H1 (cell line): Measurements from ENCODE around the gene PTPRD. TPM values are rescaled to one million over a fixed set of nuclear protein-coding genes. Genes with fewer than 3 reads are reported as not detected.

Experiments
- CTCF ChIA-PET: fragments of 300-600 bp; sonication (Branson Sonifier 250); formaldehyde crosslinking; loops from one replicate; lab custom pipeline; 2021; ENCODE audit not compliant: partially characterized antibody; lab: Charles Lee
- POLR2A ChIA-PET: fragments of 300-600 bp; sonication (Branson Sonifier 250); formaldehyde crosslinking; loops from one replicate; lab custom pipeline; 2021; ENCODE audit warnings: inconsistent platforms; ENCODE audit not compliant: partially characterized antibody; lab: Charles Lee
- DNase-seq, 2 experiments: peaks; one replicate each; pipeline versions ENCODE4 v3.0.0 to v3.0.0-alpha.2; 2010 to 2022; ENCODE audit warnings: low spot score in 2 of 2, low read depth in 1 of 2, mixed read lengths in 1 of 2
- FAIRE-seq: peaks from 2 replicates; lab custom pipeline; 2011; peaks lifted over from hg19 to GRCh38; lab: Jason Lieb, UNC
- H2AFZ ChIP-seq: 2 replicates; pipeline ENCODE4 v1.8.1; 2012; ENCODE audit warnings: low read length, inconsistent platforms
- H2AK5ac ChIP-seq: 2 replicates; pipeline ENCODE4 v1.6.1; 2013; ENCODE audit warnings: low read depth, low read length
- H2BK120ac ChIP-seq: replicated peaks from 2 replicates; pipeline ENCODE3; 2013; ENCODE audit warnings: low read depth, low read length, inconsistent platforms
- H2BK12ac ChIP-seq: 2 replicates; pipeline ENCODE4 v1.6.1; 2013; ENCODE audit warnings: low read depth, low read length
- H2BK15ac ChIP-seq: 2 replicates; pipeline ENCODE4 v1.6.1; 2013; ENCODE audit warnings: low read length
- H2BK20ac ChIP-seq: 2 replicates; pipeline ENCODE4 v1.6.1; 2013; ENCODE audit warnings: low read length
- H2BK5ac ChIP-seq: 2 replicates; pipeline ENCODE4 v1.6.1; 2013; ENCODE audit warnings: low read depth, low read length
- H3K14ac ChIP-seq: 2 replicates; pipeline ENCODE4 v1.6.1; 2013; ENCODE audit warnings: inconsistent platforms; ENCODE audit not compliant: insufficient read length
- H3K18ac ChIP-seq: 2 replicates; pipeline ENCODE4 v1.6.1; 2013; ENCODE audit warnings: low read length; ENCODE audit errors: extremely low read depth
- H3K23ac ChIP-seq: 2 replicates; pipeline ENCODE4 v1.6.1; 2013; ENCODE audit warnings: inconsistent platforms; ENCODE audit not compliant: insufficient read length
- H3K23me2 ChIP-seq: 2 replicates; pipeline ENCODE4 v1.6.1; 2013; ENCODE audit warnings: low read depth, low read length
- H3K27ac ChIP-seq: 2 replicates; pipeline ENCODE4 v1.6.1; 2011; ENCODE audit warnings: low read depth, low read length, inconsistent platforms
- H3K27me3 ChIP-seq, 4 experiments: replicated peaks in 1 of 4; 1 replicate in 1 of 4; 2 replicates in 3 of 4; pipeline versions ENCODE4 v1.6.1 to v1.8.1; 2011 to 2013; ENCODE audit warnings: low read length in 3 of 4, mild to moderate bottlenecking in 3 of 4, inconsistent platforms in 2 of 4, mixed read lengths in 2 of 4, moderate library complexity in 1 of 4; ENCODE audit not compliant: control insufficient read depth in 3 of 4, insufficient read depth in 3 of 4; ENCODE audit errors: extremely low read depth in 1 of 4
- H3K36me3 ChIP-seq, 4 experiments: 2 replicates each; pipeline versions ENCODE4 v1.6.1 to v1.8.1; 2011 to 2013; ENCODE audit warnings: mild to moderate bottlenecking in 4 of 4, low read length in 3 of 4, moderate library complexity in 2 of 4, control low read depth in 1 of 4, inconsistent platforms in 1 of 4; ENCODE audit not compliant: insufficient read depth in 4 of 4, control insufficient read depth in 2 of 4
- H3K4ac ChIP-seq: replicated peaks from 2 replicates; pipeline ENCODE3; 2013; ENCODE audit warnings: low read length, low read depth, mixed read lengths, inconsistent platforms; ENCODE audit not compliant: insufficient read length
- H3K4me1 ChIP-seq, 4 experiments: replicated peaks in 1 of 4; 1 replicate in 1 of 4; 2 replicates in 3 of 4; pipeline versions ENCODE4 v1.6.1 to v1.8.1; 2011 to 2013; ENCODE audit warnings: low read length in 3 of 4, inconsistent platforms in 2 of 4, mixed read lengths in 1 of 4; ENCODE audit not compliant: insufficient read depth in 4 of 4, control insufficient read depth in 3 of 4
- H3K4me2 ChIP-seq, 2 experiments: 2 replicates each; pipeline versions ENCODE4 v1.6.1 to v1.8.1; 2011 to 2013; ENCODE audit warnings: low read depth in 2 of 2, low read length in 2 of 2, control low read depth in 1 of 2, inconsistent platforms in 1 of 2, mild to moderate bottlenecking in 1 of 2; ENCODE audit not compliant: insufficient read depth in 1 of 2
- H3K4me3 ChIP-seq, 4 experiments: fragments of 200-600, 300-600 bp in 1 of 4; sonication (generic), shearing (Covaris generic), sonication (Bioruptor Twin) in 1 of 4; 2 replicates each; pipeline versions ENCODE4 v1.5.1 to v1.8.1; 2011 to 2016; ENCODE audit warnings: low read length in 4 of 4, low read depth in 3 of 4, control low read depth in 2 of 4, inconsistent platforms in 2 of 4, mild to moderate bottlenecking in 2 of 4, mixed read lengths in 1 of 4, moderate library complexity in 1 of 4; ENCODE audit not compliant: insufficient read depth in 2 of 4; ENCODE audit errors: extremely low read depth in 1 of 4
- H3K56ac ChIP-seq: replicated peaks from 2 replicates; pipeline ENCODE3; 2013; ENCODE audit warnings: low read depth, mild to moderate bottlenecking, mixed read lengths, low read length, inconsistent platforms; ENCODE audit not compliant: insufficient read length
- H3K79me1 ChIP-seq: 2 replicates; pipeline ENCODE4 v1.6.1; 2013; ENCODE audit warnings: low read depth, low read length, control low read depth
- H3K79me2 ChIP-seq, 2 experiments: 2 replicates each; pipeline versions ENCODE4 v1.6.1 to v1.8.1; 2012 to 2013; ENCODE audit warnings: low read length in 2 of 2, mild to moderate bottlenecking in 2 of 2, inconsistent platforms in 1 of 2; ENCODE audit not compliant: insufficient read depth in 2 of 2, control insufficient read depth in 1 of 2
- H3K9ac ChIP-seq, 4 experiments: replicated peaks in 1 of 4; 1 replicate in 1 of 4; 2 replicates in 3 of 4; pipeline versions ENCODE4 v1.6.1 to v1.8.1; 2011 to 2013; ENCODE audit warnings: low read depth in 3 of 4, low read length in 3 of 4, control low read depth in 2 of 4, mild to moderate bottlenecking in 2 of 4, moderate library complexity in 2 of 4, inconsistent platforms in 1 of 4; ENCODE audit errors: extremely low read depth in 1 of 4
- H3K9me3 ChIP-seq, 2 experiments: 2 replicates each; pipeline versions ENCODE4 v1.6.1 to v1.8.1; 2012 to 2013; ENCODE audit warnings: mild to moderate bottlenecking in 2 of 2, moderate library complexity in 2 of 2, control low read depth in 1 of 2, inconsistent platforms in 1 of 2, low read depth in 1 of 2, low read length in 1 of 2, mixed read lengths in 1 of 2; ENCODE audit not compliant: insufficient read depth in 2 of 2
- H4K20me1 ChIP-seq, 2 experiments: replicated peaks in 1 of 2; 2 replicates each; pipeline versions ENCODE3 to v1.8.1; 2011 to 2013; ENCODE audit warnings: inconsistent platforms in 2 of 2, low read length in 2 of 2, mild to moderate bottlenecking in 1 of 2; ENCODE audit not compliant: insufficient read depth in 2 of 2, control insufficient read depth in 1 of 2
- H4K5ac ChIP-seq: 2 replicates; pipeline ENCODE4 v1.6.1; 2013; ENCODE audit warnings: low read length, low read depth, mixed read lengths, inconsistent platforms; ENCODE audit not compliant: insufficient read length
- H4K8ac ChIP-seq: 2 replicates; pipeline ENCODE4 v1.8.0; 2013; ENCODE audit warnings: mild to moderate bottlenecking, moderate library complexity, low read length, inconsistent platforms; ENCODE audit not compliant: insufficient read depth; ENCODE audit errors: extremely low read depth
- H4K91ac ChIP-seq: replicated peaks from 2 replicates; pipeline ENCODE3; 2013; ENCODE audit warnings: low read length, mixed read lengths, inconsistent platforms; ENCODE audit not compliant: insufficient read length
- HDAC6 ChIP-seq: IDR thresholded peaks from one replicate; pipeline ENCODE4 v1.7.1; 2012; ENCODE audit warnings: low read depth, mild to moderate bottlenecking, inconsistent platforms, low read length, moderate library complexity
- WGBS, 2 experiments: shearing (Covaris generic) in 1 of 2; methylation state at CpG; one replicate each; pipeline versions ENCODE4 v1.1.6 to v1.1.7; 2013 to 2015; ENCODE audit warnings: low lambda C conversion rate in 2 of 2, mixed read lengths in 2 of 2, inconsistent platforms in 1 of 2, low coverage in 1 of 2, missing lambda C conversion rate in 1 of 2; ENCODE audit not compliant: insufficient replicate concordance in 2 of 2, insufficient coverage in 1 of 2, insufficient read length in 1 of 2; ENCODE audit errors: extremely low coverage in 1 of 2, missing lambda C conversion rate in 1 of 2; 5-methylcytosine and 5-hydroxymethylcytosine counted together
- polyA plus RNA-seq, 7 experiments: library from polyadenylated mRNA; depleted of rRNA in 3 of 7; stranded (reverse) in 5 of 7; unstranded in 2 of 7; fragments of >200 nt in 5 of 7; fragments of 200-250 nt in 2 of 7; gene quantifications; 1 replicate in 5 of 7; 2 replicates in 1 of 7; 4 replicates in 1 of 7; pipeline versions ENCODE4 v1.2.1 to v1.2.3, GENCODE V29; 2011 to 2013; ENCODE audit warnings: missing spikeins in 2 of 7, mixed read lengths in 2 of 7
- total RNA-seq: library from RNA; stranded (reverse); fragmentation: NEBNext Ultra II Directional; extraction: Animal tissue kit (Norgen Biotek cat#: 25700); gene quantifications from 2 replicates; pipeline ENCODE4 v1.2.1, GENCODE V29; 2021

PTPRD gene
- total and polyA plus RNA-seq, 2 of the 8 experiments (the other 6 are each of a cell fraction or from before 2014, with no cell fraction given), result 17.2 to 77.0 TPM

- no peak overlapping the region for H2BK15ac ChIP-seq
- H3K23me2 ChIP-seq, result no peaks in the 10 kb centered on the region
- H4K20me1 ChIP-seq, result no peaks in the 10 kb centered on the region
- no peak overlapping the region for H3K4me2 ChIP-seq
- no peak overlapping the region for H3K27ac ChIP-seq
- H2AFZ ChIP-seq, result no peak overlapping the region
- H2BK5ac ChIP-seq, result no peak overlapping the region
- H3K27me3 ChIP-seq, result no peaks in the 10 kb centered on the region
- H3K4ac ChIP-seq, result no peak overlapping the region
- no peak overlapping the region for H2BK120ac ChIP-seq
- TF ChIP-seq HDAC6, result no peak
- TF ChIP-seq, all 59 proteins: peak for 0
- Histone ChIP-seq H3K14ac (no peak overlapping the region), H4K8ac (no peak overlapping the region), H3K4me3 (no peak overlapping the region), H3K36me3 (no peaks in the 10 kb centered on the region), H2BK20ac (no peak overlapping the region), H3K79me2 (no peaks in the 10 kb centered on the region), H3K56ac (no peak overlapping the region), H4K5ac (no peak overlapping the region), H3K79me1 (no peaks in the 10 kb centered on the region), H2BK12ac (no peak overlapping the region), H4K91ac (no peak overlapping the region), H3K18ac (no peak overlapping the region), H2AK5ac (no peak overlapping the region), H3K23ac (no peak overlapping the region), H3K9ac (no peak overlapping the region), H3K9me3 (no peaks in the 10 kb centered on the region), H3K4me1 (no peaks in the 10 kb centered on the region)
- 88% methylated on average over 3 of the region's 3 CpGs; no CpG with 5 or more reads in 1 of the 2 experiments for WGBS, 2 experiments
- FAIRE-seq (no peak), DNase-seq (no peak)
- CTCF ChIA-PET, result no interaction called here
- POLR2A ChIA-PET, result no interaction called here
Measured at GRCh38 chr9:9771314-9771713, 841.5 kb downstream of the PTPRD start.
